A673 (cell line): ENCODE data around the gene ZNF316. TPM values are rescaled to one million over a fixed set of nuclear protein-coding genes. Genes with fewer than 3 reads are reported as not detected.

ENCODE experiments used
- BruUV-seq: library from RNA; stranded (reverse); fragments of 400-500 nt; replicated peaks from 2 replicates; lab custom pipeline; 2021; lab: Mats Ljungman, UMichigan
- CTCF ChIA-PET: fragments of 300-600 bp; sonication (Branson Sonifier 250); formaldehyde crosslinking; loops from one replicate; lab custom pipeline; 2022; ENCODE audit warnings: antibody characterized with exemption; lab: Charles Lee
- POLR2A ChIA-PET: fragments of 300-600 bp; sonication (Branson Sonifier 250); formaldehyde crosslinking; loops from one replicate; lab custom pipeline; 2022; ENCODE audit warnings: antibody characterized with exemption; ENCODE audit not compliant: low non-redundant PET; lab: Charles Lee
- DNase-seq: peaks from one replicate; pipeline ENCODE4 v3.0.0-alpha.2; 2015; ENCODE audit warnings: low spot score
- H3K27ac ChIP-seq: fragments of 200-600 bp; sonication (generic); 2 replicates; pipeline ENCODE4 v1.5.1; 2016; ENCODE audit warnings: mixed run types, low read depth, mild to moderate bottlenecking, mixed read lengths, antibody characterized with exemption, low read length; ENCODE audit not compliant: poor library complexity, severe bottlenecking
- H3K27me3 ChIP-seq: fragments of 200-600 bp; sonication (generic); replicated peaks from 2 replicates; pipeline ENCODE4 v1.6.1; 2017; ENCODE audit warnings: mixed run types, low read depth, mild to moderate bottlenecking, mixed read lengths, antibody characterized with exemption, low read length; ENCODE audit not compliant: insufficient read depth, poor library complexity
- H3K36me3 ChIP-seq: fragments of 200-600 bp; sonication (generic); 2 replicates; pipeline ENCODE4 v1.6.1; 2016; ENCODE audit warnings: mixed run types, mild to moderate bottlenecking, mixed read lengths, antibody characterized with exemption, low read length; ENCODE audit not compliant: insufficient read depth, poor library complexity, severe bottlenecking
- H3K4me1 ChIP-seq: fragments of 200-600 bp; sonication (generic); 2 replicates; pipeline ENCODE4 v1.6.1; 2017; ENCODE audit warnings: mixed run types, mild to moderate bottlenecking, mixed read lengths, antibody characterized with exemption, low read length; ENCODE audit not compliant: insufficient read depth, poor library complexity, severe bottlenecking
- H3K4me3 ChIP-seq: fragments of 200-600 bp; sonication (generic); 2 replicates; pipeline ENCODE4 v1.5.1; 2016; ENCODE audit warnings: low read depth, mixed run types, mild to moderate bottlenecking, mixed read lengths, low read length; ENCODE audit not compliant: poor library complexity, severe bottlenecking
- H3K9me3 ChIP-seq: fragments of 200-600 bp; sonication (generic); 2 replicates; pipeline ENCODE4 v1.6.1; 2016; ENCODE audit warnings: mixed run types, low read depth, mild to moderate bottlenecking, mixed read lengths, antibody characterized with exemption, low read length; ENCODE audit not compliant: poor library complexity, severe bottlenecking
- CTCF ChIP-seq: fragments of 300-800, 200-600 bp; sonication (generic); conservative IDR thresholded peaks from 2 replicates; pipeline ENCODE4 v1.5.1; 2017; ENCODE audit warnings: low read depth, mild to moderate bottlenecking, antibody characterized with exemption, low read length, moderate library complexity, mixed read lengths
- EZH2 ChIP-seq: fragments of 200-600 bp; sonication (generic); IDR thresholded peaks from 2 replicates; pipeline ENCODE4 v1.6.1; 2017; ENCODE audit warnings: borderline replicate concordance, low read depth, mild to moderate bottlenecking, mixed read lengths, antibody characterized with exemption, low read length; ENCODE audit not compliant: poor library complexity, severe bottlenecking
- intact Hi-C: fragments of 100-400 bp; cut with micrococcal nuclease; formaldehyde crosslinking; loops from one replicate; pipeline ENCODE4 v1.10.0; 2022; ENCODE audit not compliant: unreplicated experiment
- total RNA-seq: library from RNA; stranded (reverse); gene quantifications from 2 replicates; pipeline ENCODE4 v1.2.3, GENCODE V29; 2021

ZNF316 gene
- total RNA-seq, 1 experiment from 2014 or later, result 32.1 TPM

- Histone ChIP-seq H3K36me3 (peaks cover 26% of the 10 kb centered on the region), H3K4me3 (no peak overlapping the region), H3K9me3 (no peaks in the 10 kb centered on the region), H3K27me3 (no peaks in the 10 kb centered on the region), H3K27ac (no peak overlapping the region), H3K4me1 (no peaks in the 10 kb centered on the region)
- no peak for TF ChIP-seq EZH2
- intact Hi-C loops, result no loop called here
- ChIA-PET CTCF (no interaction called here), POLR2A (no interaction called here)
- DNase-seq, result no peak
- BruUV-seq, result no TSS peak
These were observed 11.6 kb downstream of the ZNF316 start for GRCh38 chr7:6648815-6649104.

GRCh38 chr7:6649241-6649961, 12.3 kb downstream of the ZNF316 start:
- CTCF ChIA-PET, result no interaction called here
- DNase-seq, result no peak

GRCh38 chr7:6650086-6650485, 13.0 kb downstream of the ZNF316 start:
- ChIA-PET CTCF (no interaction called here), POLR2A (no interaction called here)
- no peak for TF ChIP-seq CTCF
- TF ChIP-seq EZH2, result no peak

More at GRCh38 chr7:6649241-6649961, 12.3 kb downstream of the ZNF316 start:
- no TSS peak for BruUV-seq
- peaks cover 20% of the 10 kb centered on the region for H3K36me3 ChIP-seq
- H3K4me3 ChIP-seq, result no peak overlapping the region
- no peaks in the 10 kb centered on the region for H3K4me1 ChIP-seq
- no peaks in the 10 kb centered on the region for H3K27me3 ChIP-seq
- POLR2A ChIA-PET, result no interaction called here
- intact Hi-C loops, result no loop called here
- no peaks in the 10 kb centered on the region for H3K9me3 ChIP-seq
- no peak overlapping the region for H3K27ac ChIP-seq
- TF ChIP-seq CTCF (no peak), EZH2 (no peak)

GRCh38 chr7:6650521-6651011, 13.4 kb downstream of the ZNF316 start:
- TF ChIP-seq CTCF, result no peak
- no peak for TF ChIP-seq EZH2
- Histone ChIP-seq H3K4me1 (no peaks in the 10 kb centered on the region), H3K27ac (no peak overlapping the region), H3K27me3 (no peaks in the 10 kb centered on the region), H3K36me3 (peaks cover 21% of the 10 kb centered on the region), H3K9me3 (no peaks in the 10 kb centered on the region), H3K4me3 (no peak overlapping the region)
- ChIA-PET POLR2A (no interaction called here), CTCF (no interaction called here)
- intact Hi-C loops, result no loop called here
- BruUV-seq, result no TSS peak
- no peak for DNase-seq

More at GRCh38 chr7:6650086-6650485, 13.0 kb downstream of the ZNF316 start:
- Histone ChIP-seq H3K27me3 (no peaks in the 10 kb centered on the region), H3K36me3 (peaks cover 21% of the 10 kb centered on the region), H3K4me1 (no peaks in the 10 kb centered on the region), H3K27ac (no peak overlapping the region), H3K4me3 (no peak overlapping the region), H3K9me3 (no peaks in the 10 kb centered on the region)
- intact Hi-C loops, result no loop called here
- BruUV-seq, result no TSS peak
- no peak for DNase-seq
